ENCODE results near the gene RBKS. TPM values are rescaled to one million over a fixed set of nuclear protein-coding genes. Genes with fewer than 3 reads are reported as not detected.

The RBKS gene
- total RNA-seq, 1 experiment from 2014 or later: 4.5 TPM

DNA sequence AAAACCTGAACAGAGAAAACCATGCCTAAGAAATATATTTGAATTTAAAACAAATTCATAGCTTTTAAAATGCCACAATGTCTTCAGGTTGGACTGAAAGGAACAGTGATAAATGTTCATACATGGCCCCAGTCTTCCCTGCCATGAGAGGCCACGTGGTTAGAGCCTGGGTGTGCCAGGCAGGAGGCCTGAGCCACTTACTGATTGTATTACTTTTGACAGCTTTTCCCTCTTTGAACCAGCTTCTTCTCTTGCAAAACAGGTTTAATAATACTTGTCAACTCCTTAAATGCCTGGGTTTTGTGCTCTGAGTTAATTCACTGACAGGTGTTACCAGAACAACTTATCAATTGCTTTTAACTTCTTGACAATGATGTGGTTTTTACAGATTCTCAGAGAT lies 27.0 kb downstream of the RBKS start:
- Histone ChIP-seq H3K36me3 (ENCODE audit: low read depth) (no peaks in the 10 kb centered on the region), H3K27ac (no peak overlapping the region), H3K4me2 (no peak overlapping the region), H3K4me3 (no peak overlapping the region), H3K9me2 (ENCODE audit: insufficient read depth) (no peaks in the 10 kb centered on the region), H3K79me2 (ENCODE audit: low read depth) (no peaks in the 10 kb centered on the region), H4K20me1 (ENCODE audit: insufficient read depth) (no peaks in the 10 kb centered on the region), H3K4me1 (replicated peaks; ENCODE audit: insufficient read depth) (peaks cover 24% of the 10 kb centered on the region), H3F3A (ENCODE audit: insufficient read depth, low read depth) (peaks cover 8% of the 10 kb centered on the region; the same call in 1 of the 2 replicates), H3K9me3 (ENCODE audit: insufficient read depth, low read depth) (peaks cover 3% of the 10 kb centered on the region; the same call in 1 of the 2 replicates), H3K27me3 (ENCODE audit: insufficient read depth, low read depth) (no peaks in the 10 kb centered on the region), H2AFZ (no peak overlapping the region)
- ChIA-PET POLR2A (ENCODE audit: unreplicated experiment) (interaction anchor here (0.7 kb wide), 1 partner anchor 128 kb away, joined by 3 read pairs; no protein-coding TSS in a partner anchor), CTCF (no interaction called here)
- no TSS peak for BruUV-seq (replicated peaks)
- TF ChIP-seq EZH2 (IDR thresholded peaks at IDR 0.05; ENCODE audit: low read depth): no peak
- TF ChIP-seq, protein P1, sequence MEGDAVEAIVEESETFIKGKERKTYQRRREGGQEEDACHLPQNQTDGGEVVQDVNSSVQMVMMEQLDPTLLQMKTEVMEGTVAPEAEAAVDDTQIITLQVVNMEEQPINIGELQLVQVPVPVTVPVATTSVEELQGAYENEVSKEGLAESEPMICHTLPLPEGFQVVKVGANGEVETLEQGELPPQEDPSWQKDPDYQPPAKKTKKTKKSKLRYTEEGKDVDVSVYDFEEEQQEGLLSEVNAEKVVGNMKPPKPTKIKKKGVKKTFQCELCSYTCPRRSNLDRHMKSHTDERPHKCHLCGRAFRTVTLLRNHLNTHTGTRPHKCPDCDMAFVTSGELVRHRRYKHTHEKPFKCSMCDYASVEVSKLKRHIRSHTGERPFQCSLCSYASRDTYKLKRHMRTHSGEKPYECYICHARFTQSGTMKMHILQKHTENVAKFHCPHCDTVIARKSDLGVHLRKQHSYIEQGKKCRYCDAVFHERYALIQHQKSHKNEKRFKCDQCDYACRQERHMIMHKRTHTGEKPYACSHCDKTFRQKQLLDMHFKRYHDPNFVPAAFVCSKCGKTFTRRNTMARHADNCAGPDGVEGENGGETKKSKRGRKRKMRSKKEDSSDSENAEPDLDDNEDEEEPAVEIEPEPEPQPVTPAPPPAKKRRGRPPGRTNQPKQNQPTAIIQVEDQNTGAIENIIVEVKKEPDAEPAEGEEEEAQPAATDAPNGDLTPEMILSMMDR (conservative IDR thresholded peaks at IDR 0.05): no peak
- intact Hi-C loops (cut with micrococcal nuclease; ENCODE audit: unreplicated experiment): no loop called here
- DNase-seq: no peak

DNA sequence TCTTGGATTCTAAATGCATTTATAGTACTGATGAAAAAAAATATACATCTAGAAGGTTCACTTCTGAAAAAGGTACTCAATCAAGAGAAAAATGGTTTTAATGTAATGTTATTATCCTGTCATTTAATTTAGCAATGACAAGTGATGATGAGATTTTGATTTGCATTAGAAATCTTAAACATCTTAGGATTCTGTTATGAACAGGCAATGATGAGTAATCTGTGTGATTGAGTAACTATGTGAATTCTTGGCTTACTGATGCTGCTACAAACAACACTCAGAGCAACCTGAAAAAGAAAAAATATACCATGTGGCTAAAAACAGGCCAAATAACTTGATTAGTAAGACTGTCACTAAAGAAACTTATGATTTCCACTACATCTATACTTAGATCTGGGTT lies 30.1 kb downstream of the RBKS start:
- ChIA-PET POLR2A (ENCODE audit: unreplicated experiment) (no interaction called here), CTCF (interaction anchor here (0.6 kb wide), 1 partner anchor 237 kb away, joined by 3 read pairs; no protein-coding TSS in a partner anchor)
- TF ChIP-seq EZH2 (IDR thresholded peaks at IDR 0.05; ENCODE audit: low read depth): no peak
- TF ChIP-seq, protein P1 (conservative IDR thresholded peaks at IDR 0.05): no peak
- no peak overlapping the region for H3K4me3 ChIP-seq
- H3K36me3 ChIP-seq (ENCODE audit: low read depth): no peaks in the 10 kb centered on the region
- no peaks in the 10 kb centered on the region for H3K27me3 ChIP-seq (ENCODE audit: insufficient read depth, low read depth)
- H4K20me1 ChIP-seq (ENCODE audit: insufficient read depth): no peaks in the 10 kb centered on the region
- no peak overlapping the region for H2AFZ ChIP-seq
- intact Hi-C loops (cut with micrococcal nuclease; ENCODE audit: unreplicated experiment): no loop called here
- H3K27ac ChIP-seq: peak overlapping the region; percentile 36
- peaks cover 3% of the 10 kb centered on the region; the same call in 1 of the 2 replicates for H3K9me3 ChIP-seq (ENCODE audit: insufficient read depth, low read depth)
- 0 out of 2 replicates have a peak overlapping the region, but pooled peaks have one; percentile 25 for H3K4me2 ChIP-seq
- DNase-seq: peak in 1 of 2 experiments; percentile 79
- H3K4me1 ChIP-seq (replicated peaks; ENCODE audit: insufficient read depth): peaks cover 47% of the 10 kb centered on the region
- no peaks in the 10 kb centered on the region for H3K9me2 ChIP-seq (ENCODE audit: insufficient read depth)
- peaks cover 29% of the 10 kb centered on the region for H3F3A ChIP-seq (ENCODE audit: insufficient read depth, low read depth)
- no TSS peak for BruUV-seq (replicated peaks)
- H3K79me2 ChIP-seq (ENCODE audit: low read depth): no peaks in the 10 kb centered on the region

DNA sequence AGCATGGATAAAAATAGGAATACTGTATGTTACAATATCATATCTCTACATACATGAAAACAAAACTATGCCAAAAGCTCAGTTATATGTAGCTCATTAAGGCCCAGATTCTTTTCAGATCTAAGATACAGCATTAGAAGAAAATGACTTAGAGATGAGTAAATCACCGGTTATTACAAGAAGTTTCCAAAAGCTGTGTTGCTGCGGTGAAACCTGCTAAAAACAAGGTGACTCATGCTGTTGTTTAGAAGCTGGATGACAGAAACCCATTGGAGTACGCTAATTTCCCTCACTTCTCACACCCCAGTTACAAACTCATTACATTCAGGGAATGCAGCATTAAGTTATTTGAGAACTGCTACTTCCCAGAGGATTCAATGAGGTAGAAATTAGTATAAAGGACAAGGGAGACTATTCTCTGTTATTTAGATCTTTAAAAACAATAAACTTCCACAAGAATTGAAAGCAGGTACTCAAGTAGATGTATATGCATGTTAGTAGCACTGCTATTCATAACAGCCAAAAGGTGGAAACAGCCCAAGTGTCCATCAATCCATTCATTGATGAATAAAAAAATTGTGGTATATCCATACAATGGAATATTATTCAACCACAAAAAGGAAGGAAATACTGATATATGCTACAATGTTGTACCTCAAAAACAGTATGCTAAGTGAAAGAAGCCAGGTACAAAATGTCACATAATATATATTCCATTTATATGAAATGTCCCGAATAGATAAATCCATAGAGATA lies 32.6 kb downstream of the RBKS start:
- Histone ChIP-seq H3K4me3 (no peak overlapping the region), H3K4me1 (replicated peaks; ENCODE audit: insufficient read depth) (peaks cover 42% of the 10 kb centered on the region), H3F3A (ENCODE audit: insufficient read depth, low read depth) (peaks cover 32% of the 10 kb centered on the region), H3K27ac (peak overlapping the region; percentile 73), H3K9me3 (ENCODE audit: insufficient read depth, low read depth) (peaks cover 3% of the 10 kb centered on the region; the same call in 1 of the 2 replicates), H3K9me2 (ENCODE audit: insufficient read depth) (no peaks in the 10 kb centered on the region), H3K27me3 (ENCODE audit: insufficient read depth, low read depth) (no peaks in the 10 kb centered on the region), H3K79me2 (ENCODE audit: low read depth) (no peaks in the 10 kb centered on the region), H3K4me2 (peak overlapping the region; percentile 18; the same call in 1 of the 2 replicates), H4K20me1 (ENCODE audit: insufficient read depth) (no peaks in the 10 kb centered on the region), H3K36me3 (ENCODE audit: low read depth) (no peaks in the 10 kb centered on the region), H2AFZ (no peak overlapping the region)
- intact Hi-C loops (cut with micrococcal nuclease; ENCODE audit: unreplicated experiment): no loop called here
- ChIA-PET POLR2A (ENCODE audit: unreplicated experiment) (no interaction called here), CTCF (no interaction called here)
- peak in 1 of 2 experiments; percentile 78 for DNase-seq
- TF ChIP-seq, protein P1 (conservative IDR thresholded peaks at IDR 0.05): no peak
- TF ChIP-seq EZH2 (IDR thresholded peaks at IDR 0.05; ENCODE audit: low read depth): no peak
- no TSS peak for BruUV-seq (replicated peaks)

Measured in PC-9 (cell line).